Spleen (tissue), 7 donors: Measurements from ENCODE around the gene ANKZF1.

ENCODE experiments used
- CTCF ChIP-seq, 11 experiments: fragments of 200-600 bp in 7 of 11; fragments of 450-650 bp in 4 of 11; sonication (generic) in 4 of 11; IDR thresholded peaks in 8 of 11; conservative IDR thresholded peaks in 3 of 11; 1 replicate in 7 of 11; 2 replicates in 4 of 11; pipeline versions ENCODE4 v1.4.0 to v1.8.0; 2016 to 2021; ENCODE audit warnings: antibody characterized with exemption in 11 of 11, inconsistent platforms in 4 of 11, mild to moderate bottlenecking in 1 of 11
- POLR2AphosphoS5 ChIP-seq, 3 donors: sonication (generic); formaldehyde crosslinking; IDR thresholded peaks; one replicate each; pipeline ENCODE4 v1.5.1; 2017; ENCODE audit warnings: antibody characterized with exemption in 3 of 3
- donor health status: DM: no; HTN: no; CAD: no; lungs with moderate emphysema.
- donor health status: DM: no; HTN: no; CAD: no.
- donor health status: DM: no; HTN: no; CAD: no.

DNA sequence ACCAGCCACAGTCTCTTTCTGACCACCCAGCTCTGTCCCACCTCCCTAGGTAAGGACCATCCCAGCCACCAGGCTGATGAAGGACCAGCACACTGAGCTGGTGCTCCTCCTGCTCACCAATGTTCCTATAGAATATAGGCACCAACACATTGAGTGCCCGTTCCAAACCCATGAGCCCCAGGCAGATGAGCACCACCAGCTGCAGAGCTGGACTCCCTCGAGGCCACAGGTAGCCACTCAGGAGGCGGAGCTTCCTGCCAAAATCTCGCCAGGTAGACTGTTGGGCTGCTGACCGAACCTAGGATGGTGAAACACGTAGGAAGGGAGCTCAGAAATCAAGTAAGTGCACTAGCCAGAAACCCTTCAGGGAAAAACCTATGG, 13.1 kb upstream of the ANKZF1 start:
- TF ChIP-seq CTCF (IDR thresholded peaks at IDR 0.05 in 8 of 11, conservative IDR thresholded peaks at IDR 0.05 in 3 of 11): no peak
- TF ChIP-seq POLR2AphosphoS5 (IDR thresholded peaks at IDR 0.05): no peak
